ENCODE results near the gene BARHL1. TPM values are rescaled to one million over a fixed set of nuclear protein-coding genes. Genes with fewer than 3 reads are reported as not detected.
"Not testable (repeated sequence)": the region's sequence is repeated elsewhere in the genome, so short reads cannot be mapped to it uniquely, and the experiment has no call there.

BARHL1 gene
- total RNA-seq, 1 donor from 2014 or later = 2.4 TPM

GRCh38 chr9:132559711-132560110 lies 22.7 kb upstream of the BARHL1 start:
- no peak for DNase-seq (ENCODE audit: low spot score)
- H3K4me1 Mint-ChIP-seq (ENCODE audit: unreplicated experiment) = no peaks in the 10 kb centered on the region
- TF ChIP-seq CTCF (IDR thresholded peaks at IDR 0.05; ENCODE audit: unreplicated experiment) = no peak
- peaks cover 7% of the 10 kb centered on the region for H3K27me3 Mint-ChIP-seq (ENCODE audit: unreplicated experiment)
- no peaks in the 10 kb centered on the region for H3K9me3 Mint-ChIP-seq (ENCODE audit: unreplicated experiment)
- H3K4me3 Mint-ChIP-seq (ENCODE audit: unreplicated experiment) = no peak overlapping the region
- H3K27ac Mint-ChIP-seq (ENCODE audit: unreplicated experiment) = no peak overlapping the region
- H3K36me3 Mint-ChIP-seq (ENCODE audit: low read depth, unreplicated experiment) = no peaks in the 10 kb centered on the region

- Mint-ChIP-seq H3K4me3 (ENCODE audit: unreplicated experiment) (no peak overlapping the region), H3K27me3 (ENCODE audit: unreplicated experiment) (peaks cover 7% of the 10 kb centered on the region), H3K4me1 (ENCODE audit: unreplicated experiment) (peaks cover 4% of the 10 kb centered on the region), H3K36me3 (ENCODE audit: low read depth, unreplicated experiment) (no peaks in the 10 kb centered on the region), H3K27ac (ENCODE audit: unreplicated experiment) (no peak overlapping the region), H3K9me3 (ENCODE audit: unreplicated experiment) (no peaks in the 10 kb centered on the region)
- no peak for DNase-seq (ENCODE audit: low spot score)
- no peak for TF ChIP-seq CTCF (IDR thresholded peaks at IDR 0.05; ENCODE audit: unreplicated experiment)
Observed at GRCh38 chr9:132560616-132561202, 21.7 kb upstream of the BARHL1 start.

GRCh38 chr9:132562306-132562573 lies 20.2 kb upstream of the BARHL1 start:
- Mint-ChIP-seq H3K27me3 (ENCODE audit: unreplicated experiment) (peaks cover 6% of the 10 kb centered on the region), H3K27ac (ENCODE audit: unreplicated experiment) (no peak overlapping the region), H3K36me3 (ENCODE audit: low read depth, unreplicated experiment) (peaks cover 3% of the 10 kb centered on the region), H3K4me1 (ENCODE audit: unreplicated experiment) (peaks cover 4% of the 10 kb centered on the region), H3K4me3 (ENCODE audit: unreplicated experiment) (no peak overlapping the region), H3K9me3 (ENCODE audit: unreplicated experiment) (no peaks in the 10 kb centered on the region)
- no peak for TF ChIP-seq CTCF (IDR thresholded peaks at IDR 0.05; ENCODE audit: unreplicated experiment)
- no peak for DNase-seq (ENCODE audit: low spot score)

GRCh38 chr9:132564526-132564925 lies 17.9 kb upstream of the BARHL1 start:
- Mint-ChIP-seq H3K4me3 (ENCODE audit: unreplicated experiment) (no peak overlapping the region), H3K27ac (ENCODE audit: unreplicated experiment) (no peak overlapping the region), H3K9me3 (ENCODE audit: unreplicated experiment) (no peaks in the 10 kb centered on the region), H3K36me3 (ENCODE audit: low read depth, unreplicated experiment) (peaks cover 3% of the 10 kb centered on the region), H3K4me1 (ENCODE audit: unreplicated experiment) (peaks cover 4% of the 10 kb centered on the region), H3K27me3 (ENCODE audit: unreplicated experiment) (peaks cover 4% of the 10 kb centered on the region)
- no peak for DNase-seq (ENCODE audit: low spot score)
- TF ChIP-seq CTCF (IDR thresholded peaks at IDR 0.05; ENCODE audit: unreplicated experiment) = no peak

GRCh38 chr9:132568787-132569186 lies 13.6 kb upstream of the BARHL1 start:
- not testable (repeated sequence) for H3K27me3 Mint-ChIP-seq (ENCODE audit: unreplicated experiment); H3K4me1 Mint-ChIP-seq (ENCODE audit: unreplicated experiment); DNase-seq (ENCODE audit: low spot score); H3K9me3 Mint-ChIP-seq (ENCODE audit: unreplicated experiment); H3K27ac Mint-ChIP-seq (ENCODE audit: unreplicated experiment); H3K36me3 Mint-ChIP-seq (ENCODE audit: low read depth, unreplicated experiment); H3K4me3 Mint-ChIP-seq (ENCODE audit: unreplicated experiment)

Data from endothelial cell (in vitro differentiated cells).